Lung (tissue), 12 donors: ENCODE measurements around the gene SCAMP3. TPM values are rescaled to one million over a fixed set of nuclear protein-coding genes. Genes with fewer than 3 reads are reported as not detected.
A peak's percentile ranks its signal among the peaks of the same experiment; 100 is the strongest.

Experiments used
- ATAC-seq: fragments of 200-7000 bp; cut with Tn5 transposase; one replicate; pipeline ENCODE4 v1.9.1; 2020; ENCODE audit warnings: moderate number of reproducible peaks; ENCODE audit not compliant: insufficient read depth, low FRiP score
- DNase-seq, 3 donors: peaks; one replicate each; pipeline ENCODE4 v3.0.0-alpha.2; 2013 to 2017
- H3K27ac ChIP-seq, 2 donors: one replicate each; pipeline ENCODE4 v1.5.1; 2013; ENCODE audit warnings: mild to moderate bottlenecking in 2 of 2, moderate library complexity in 2 of 2, control low read depth in 1 of 2, inconsistent platforms in 1 of 2, low read depth in 1 of 2, low read length in 1 of 2
- H3K27me3 ChIP-seq, 3 donors: one replicate each; pipeline ENCODE4 v1.5.1; 2013; ENCODE audit warnings: low read length in 2 of 3; ENCODE audit not compliant: control insufficient read depth in 3 of 3, insufficient read depth in 3 of 3
- H3K36me3 ChIP-seq, 4 donors: one replicate each; pipeline ENCODE4 v1.5.1; 2013; ENCODE audit warnings: low read length in 4 of 4, mild to moderate bottlenecking in 1 of 4, moderate library complexity in 1 of 4; ENCODE audit not compliant: control insufficient read depth in 4 of 4, insufficient read depth in 4 of 4
- H3K4me1 ChIP-seq, 5 donors: one replicate each; pipeline ENCODE4 v1.5.1; 2013; ENCODE audit warnings: low read length in 5 of 5, mild to moderate bottlenecking in 2 of 5, moderate library complexity in 1 of 5; ENCODE audit not compliant: control insufficient read depth in 5 of 5, insufficient read depth in 5 of 5
- H3K4me3 ChIP-seq: one replicate; pipeline ENCODE4 v1.5.1; 2013; ENCODE audit warnings: mild to moderate bottlenecking, control low read depth, moderate library complexity
- H3K9ac ChIP-seq, 2 donors: one replicate each; pipeline ENCODE4 v1.5.1; 2013; ENCODE audit warnings: low read length in 2 of 2, control low read depth in 1 of 2; ENCODE audit not compliant: insufficient read depth in 1 of 2
- H3K9me3 ChIP-seq, 4 donors: one replicate each; pipeline ENCODE4 v1.5.1; 2013; ENCODE audit warnings: low read length in 3 of 4, mild to moderate bottlenecking in 1 of 4, moderate library complexity in 1 of 4; ENCODE audit not compliant: control insufficient read depth in 4 of 4, insufficient read depth in 3 of 4
- CTCF ChIP-seq: IDR thresholded peaks from 2 replicates; pipeline ENCODE4 v1.5.1; 2012; ENCODE audit warnings: mild to moderate bottlenecking; ENCODE audit errors: control extremely low read depth, extremely low read depth
- WGBS, 2 donors: extraction: QIAGEN DNeasy Blood & Tissue Kit; methylation state at CpG; one replicate each; pipeline ENCODE4 v1.1.7; 2013; 5-methylcytosine and 5-hydroxymethylcytosine counted together
- polyA plus RNA-seq, 2 donors: library from polyadenylated mRNA; stranded (reverse); fragments of 200-250 nt; gene quantifications; one replicate each; pipeline ENCODE4 v1.2.1, GENCODE V29; 2013
- total RNA-seq, 2 donors: library from RNA; depleted of rRNA in 1 of 2; stranded (reverse); fragments of >200 nt in 1 of 2; gene quantifications; one replicate each; pipeline ENCODE4 v1.2.1, GENCODE V29; 2014 to 2021
- donor health status: control.
- donor health status: control.
- donor health status: Bipolar disorder and iron deficiency.
- donor health status: healthy.
- donor health status: DM: yes; HTN: yes; CAD: no.

Gene SCAMP3
- total and polyA plus RNA-seq, 4 donors: 29.9 to 90.3 (median 69.8) TPM

GRCh38 chr1:155260276-155260675 lies 1.9 kb downstream of the SCAMP3 start:
- Histone ChIP-seq H3K4me1 (peaks cover 6 to 25% (median 7%) of the 10 kb centered on the region in 5 donors), H3K27me3 (no peaks in the 10 kb centered on the region), H3K27ac (no peak overlapping the region), H3K9me3 (no peaks in the 10 kb centered on the region), H3K9ac (no peak overlapping the region), H3K36me3 (peaks cover 7 to 31% (median 25%) of the 10 kb centered on the region in 4 donors), H3K4me3 (no peak overlapping the region)
- ATAC-seq (no peak), DNase-seq (no peak)
- TF ChIP-seq CTCF: no peak
- 93 to 95% methylated on average over 5 of the region's 5 CpGs for WGBS, 2 donors

GRCh38 chr1:155256058-155256852 lies 5.9 kb downstream of the SCAMP3 start:
- ATAC-seq: no peak
- TF ChIP-seq CTCF: no peak
- no peak for DNase-seq
- H3K4me1 ChIP-seq: peaks cover 5 to 35% (median 11%) of the 10 kb centered on the region in 5 donors
- no peaks in the 10 kb centered on the region for H3K27me3 ChIP-seq
- WGBS, 2 donors: 81% methylated on average over 20 of the region's 20 CpGs
- no peaks in the 10 kb centered on the region for H3K9me3 ChIP-seq
- H3K9ac ChIP-seq: peak overlapping the region in 1 of 2 donors; percentile 17
- H3K36me3 ChIP-seq: peaks cover 0 to 19% (median 11%) of the 10 kb centered on the region in 4 donors
- H3K27ac ChIP-seq: peak overlapping the region; percentile 86 to 99
- H3K4me3 ChIP-seq: no peak overlapping the region

GRCh38 chr1:155255243-155256007 lies 6.7 kb downstream of the SCAMP3 start, which contains the start of gene ENTREP3:
TSS of gene ENTREP3 (minus strand) at chr1:155255483. CDS start at chr1:155254877, 606 bp downstream.
- Histone ChIP-seq H3K27ac (peak within 1 kb of the TSS; percentile 86 to 99), H3K4me3 (peak within 1 kb of the TSS; percentile 60), H3K4me1 (peaks cover 0 to 32% (median 10%) of the 10 kb centered on the region in 5 donors), H3K9me3 (no peaks in the 10 kb centered on the region), H3K27me3 (no peaks in the 10 kb centered on the region), H3K36me3 (peaks cover 0 to 19% (median 11%) of the 10 kb centered on the region in 4 donors), H3K9ac (peak within 1 kb of the TSS; percentile 17 to 84)
- TF ChIP-seq CTCF: no peak
- peak; percentile 91 for ATAC-seq
- DNase-seq: peak; percentile 93 to 95 (median 94)
- 1 to 3% methylated on average over 53 to 54 of the region's 54 CpGs for whole genome bisulfite sequencing, 2 donors
